ENCODE data around the gene MAB21L3. TPM values are rescaled to one million over a fixed set of nuclear protein-coding genes. Genes with fewer than 3 reads are reported as not detected.

MAB21L3 gene
- total and polyA plus RNA-seq, 2 experiments from 2014 or later: not detected

- H2AFZ ChIP-seq: no peak overlapping the region
- DNase-seq (ENCODE audit: low spot score) (no peak), ATAC-seq (no peak)
- H3K9me2 ChIP-seq (ENCODE audit: insufficient read depth): no peaks in the 10 kb centered on the region; the same call in 1 of the 2 replicates
- H3K27ac ChIP-seq (ENCODE audit: low read depth): no peak overlapping the region
- TF ChIP-seq JUNB (IDR thresholded peaks at IDR 0.05; ENCODE audit: unreplicated experiment) (no peak), ZNF114 (CRISPR knock-in tag; IDR thresholded peaks at IDR 0.05) (no peak), ZNF331 (CRISPR knock-in tag; IDR thresholded peaks at IDR 0.05; ENCODE audit: low read depth) (no peak), ETS1 (IDR thresholded peaks at IDR 0.05) (no peak), ZNF462 (CRISPR knock-in tag; IDR thresholded peaks at IDR 0.05) (no peak), STAT1 (IDR thresholded peaks at IDR 0.05; ENCODE audit: unreplicated experiment) (no peak), CREB1 (CRISPR knock-in tag; IDR thresholded peaks at IDR 0.05; ENCODE audit: low read depth) (no peak), EZH2phosphoT487 (IDR thresholded peaks at IDR 0.05; ENCODE audit: unreplicated experiment) (no peak), CTCF (conservative IDR thresholded peaks at IDR 0.05; ENCODE audit: low read depth in 2 of 2) (no peak), POLR2AphosphoS5 (IDR thresholded peaks at IDR 0.05; ENCODE audit: low read depth) (no peak), EZH2 (IDR thresholded peaks at IDR 0.05; ENCODE audit: low read depth, unreplicated experiment) (no peak)
- H3K36me3 ChIP-seq (ENCODE audit: insufficient read depth): no peaks in the 10 kb centered on the region
- Mint-ChIP-seq H3K36me3 (ENCODE audit: low read depth) (no peaks in the 10 kb centered on the region), H3K27me3 (ENCODE audit: insufficient read depth, low read depth, poor library complexity) (peaks cover 3% of the 10 kb centered on the region), H3K9me3 (no peaks in the 10 kb centered on the region), H3K4me1 (no peaks in the 10 kb centered on the region), H3K27ac (no peak overlapping the region), H3K4me3 (no peak overlapping the region)
- no peak overlapping the region for H3K4me2 ChIP-seq
- no peaks in the 10 kb centered on the region for H4K20me1 ChIP-seq (replicated peaks; ENCODE audit: insufficient read depth)
- H3F3A ChIP-seq (replicated peaks; ENCODE audit: low read depth): no peaks in the 10 kb centered on the region
- no peaks in the 10 kb centered on the region for H3K27me3 ChIP-seq (ENCODE audit: insufficient read depth)
- H3K4me1 ChIP-seq (ENCODE audit: insufficient read depth): no peaks in the 10 kb centered on the region
- no peaks in the 10 kb centered on the region for H3K79me2 ChIP-seq (replicated peaks; ENCODE audit: insufficient read depth)
- H3K4me3 ChIP-seq: no peak overlapping the region
Measured at GRCh38 chr1:116182019-116182714, 71.0 kb downstream of the MAB21L3 start.

Data from GM23338 (cell line).